HK-2 (cell line): ENCODE measurements around the gene KRTAP5-10.
"Not testable (repeated sequence)": the region's sequence is repeated elsewhere in the genome, so short reads cannot be mapped to it uniquely, and the experiment has no call there.

Experiments used
- DNase-seq: peaks from one replicate; pipeline ENCODE4 v3.0.0-alpha.2; 2018; ENCODE audit not compliant: unreplicated experiment

KRTAP5-10 gene

DNA sequence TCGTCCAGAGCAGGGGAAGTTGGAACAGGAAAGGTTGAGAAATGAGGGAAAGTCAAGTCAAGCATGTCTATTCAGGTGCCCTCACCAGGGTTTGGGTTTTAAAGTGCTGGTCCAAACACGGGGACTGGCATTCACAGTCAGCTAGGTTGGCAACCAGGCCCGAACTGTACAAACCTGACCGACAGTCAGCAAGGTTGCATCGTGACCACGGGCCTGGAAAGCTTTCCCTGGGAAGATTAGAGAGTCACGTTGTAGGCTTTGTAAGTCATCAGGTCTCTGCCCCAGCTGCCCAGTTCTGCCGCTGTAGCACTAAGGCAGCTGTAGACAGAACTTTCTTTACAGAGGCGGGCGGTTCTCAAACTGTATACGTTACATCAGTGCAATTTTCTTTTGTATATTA is 7.4 kb downstream of the KRTAP5-10 start:
- DNase-seq: no peak

DNA sequence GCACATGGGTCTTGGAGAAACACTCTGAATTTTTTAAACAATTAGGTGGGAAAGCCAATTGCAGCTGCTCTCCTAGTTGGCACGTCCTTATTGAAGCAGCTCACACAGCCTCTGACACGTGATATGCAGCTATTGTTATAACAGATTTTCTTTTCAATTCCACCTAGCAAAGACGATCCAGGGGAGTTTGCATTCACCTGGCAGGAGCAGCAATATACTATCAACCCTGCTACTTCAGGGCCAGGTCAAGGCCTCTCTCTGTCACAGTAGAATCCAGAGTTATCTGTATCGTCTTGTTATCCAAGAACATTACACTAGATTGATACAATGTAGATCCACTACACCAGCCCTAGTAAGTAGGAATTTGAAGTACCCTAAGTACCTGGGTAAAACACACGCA is 9.1 kb downstream of the KRTAP5-10 start:
- no peak for DNase-seq

DNA sequence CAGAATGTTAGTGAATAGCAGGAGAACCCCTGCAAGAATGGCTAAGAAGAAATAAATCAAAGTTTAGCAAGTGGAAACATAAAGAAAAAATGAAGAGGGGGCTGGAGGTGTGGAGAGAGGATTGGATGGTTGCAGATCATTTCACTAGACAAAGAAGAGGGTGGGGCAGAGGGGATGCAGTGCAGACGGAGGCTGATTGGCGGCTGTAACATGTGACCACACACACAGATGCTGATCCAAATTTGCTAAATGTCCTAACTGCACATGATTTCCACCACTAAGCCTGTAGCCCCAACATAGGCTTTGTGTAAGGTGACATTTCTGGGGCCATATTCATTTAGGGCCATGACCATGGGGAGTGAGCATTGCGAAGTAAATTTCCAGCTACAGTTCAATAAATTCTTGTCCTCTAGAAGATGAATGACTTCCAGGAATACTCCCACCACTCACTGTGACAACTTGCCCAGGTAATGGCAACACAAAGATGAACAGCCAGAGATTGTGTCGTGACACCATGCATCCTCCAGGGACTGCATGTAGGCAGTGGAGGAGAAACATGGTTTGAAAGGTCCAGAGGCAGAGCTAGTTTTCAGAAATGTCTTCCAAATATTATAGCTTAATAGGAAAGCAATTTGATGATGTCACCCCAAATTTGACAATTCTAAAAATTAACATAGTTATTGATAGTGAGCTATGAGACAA is 10.5 kb downstream of the KRTAP5-10 start:
- DNase-seq: no peak

DNA sequence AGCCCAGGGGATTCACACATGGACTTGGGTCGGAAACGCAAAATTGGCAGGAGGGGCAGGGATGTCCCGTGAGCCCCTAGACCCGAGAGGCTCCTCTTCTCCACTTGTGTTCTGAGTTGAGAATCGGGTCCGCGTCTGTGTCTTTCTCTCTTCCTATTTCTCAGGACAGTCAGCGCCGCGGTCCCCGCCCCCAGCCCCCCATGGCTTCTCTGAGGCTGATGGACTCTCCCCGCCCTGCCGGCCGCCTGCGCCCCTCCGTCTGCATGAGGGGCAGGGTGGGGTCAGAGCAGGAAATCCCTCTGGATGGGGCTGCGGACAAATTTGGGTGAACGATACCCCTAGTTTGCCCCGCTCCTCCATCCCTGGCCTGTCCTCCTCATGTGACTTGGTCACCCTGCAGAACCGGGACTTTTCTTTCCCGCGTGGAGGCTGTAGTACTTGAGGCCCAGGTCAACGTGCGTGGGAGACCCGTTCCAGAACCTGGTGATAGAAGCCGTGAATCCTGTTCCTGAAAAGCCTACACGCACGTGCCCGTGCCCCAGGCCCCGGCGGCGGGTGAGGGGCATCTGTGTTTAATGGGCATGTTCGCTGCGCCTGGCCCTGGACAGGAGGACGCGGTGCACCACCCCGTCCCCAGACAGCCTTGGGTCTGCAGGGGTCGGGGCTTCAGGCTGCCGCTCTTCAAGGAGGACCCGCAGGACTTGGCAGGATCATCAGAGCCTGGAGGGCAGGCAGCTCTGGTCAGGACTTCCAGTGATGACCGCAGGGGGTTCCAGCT is 11.5 kb downstream of the KRTAP5-10 start:
- DNase-seq: not testable (repeated sequence)

DNA sequence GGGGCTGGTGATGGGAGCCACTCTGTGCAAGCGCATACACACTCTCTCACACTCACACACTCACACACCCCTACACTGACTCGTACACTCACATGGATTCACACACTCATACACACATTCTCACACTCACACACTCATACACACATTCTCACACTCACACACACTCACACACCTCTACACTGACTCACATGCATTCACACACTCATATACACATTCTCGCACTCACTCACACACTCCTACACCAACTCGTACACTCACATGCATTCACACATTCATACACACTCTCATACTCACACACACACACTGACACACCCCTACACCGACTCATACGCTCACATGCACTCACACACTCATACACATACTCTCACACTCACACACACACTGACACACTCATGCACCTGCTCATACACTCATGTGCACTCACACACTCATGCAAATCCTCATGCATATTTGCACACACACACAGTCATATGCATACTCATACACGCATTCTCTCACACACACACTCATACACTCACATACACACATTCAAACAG is 12.2 kb downstream of the KRTAP5-10 start:
- no peak for DNase-seq

DNA sequence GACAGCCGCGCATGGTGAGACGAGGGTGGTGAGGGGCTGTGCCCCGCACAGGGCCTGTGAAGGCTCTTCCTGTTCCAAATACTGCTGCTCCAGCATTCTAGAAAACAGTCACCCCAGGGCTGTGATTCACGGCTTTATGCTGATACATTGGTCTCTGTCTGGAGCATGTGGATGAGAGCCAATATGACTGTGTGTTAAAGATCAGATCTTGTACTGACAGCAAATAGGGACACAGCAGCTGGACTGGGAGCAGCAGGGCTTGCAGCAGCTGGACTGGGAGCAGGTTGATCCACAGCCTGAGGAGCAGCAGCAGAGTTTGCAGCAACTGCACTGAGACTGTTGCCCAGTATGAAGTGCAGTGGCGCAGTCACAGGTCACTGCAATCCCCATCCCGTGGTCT is 14.2 kb downstream of the KRTAP5-10 start:
- DNase-seq: not testable (repeated sequence)

DNA sequence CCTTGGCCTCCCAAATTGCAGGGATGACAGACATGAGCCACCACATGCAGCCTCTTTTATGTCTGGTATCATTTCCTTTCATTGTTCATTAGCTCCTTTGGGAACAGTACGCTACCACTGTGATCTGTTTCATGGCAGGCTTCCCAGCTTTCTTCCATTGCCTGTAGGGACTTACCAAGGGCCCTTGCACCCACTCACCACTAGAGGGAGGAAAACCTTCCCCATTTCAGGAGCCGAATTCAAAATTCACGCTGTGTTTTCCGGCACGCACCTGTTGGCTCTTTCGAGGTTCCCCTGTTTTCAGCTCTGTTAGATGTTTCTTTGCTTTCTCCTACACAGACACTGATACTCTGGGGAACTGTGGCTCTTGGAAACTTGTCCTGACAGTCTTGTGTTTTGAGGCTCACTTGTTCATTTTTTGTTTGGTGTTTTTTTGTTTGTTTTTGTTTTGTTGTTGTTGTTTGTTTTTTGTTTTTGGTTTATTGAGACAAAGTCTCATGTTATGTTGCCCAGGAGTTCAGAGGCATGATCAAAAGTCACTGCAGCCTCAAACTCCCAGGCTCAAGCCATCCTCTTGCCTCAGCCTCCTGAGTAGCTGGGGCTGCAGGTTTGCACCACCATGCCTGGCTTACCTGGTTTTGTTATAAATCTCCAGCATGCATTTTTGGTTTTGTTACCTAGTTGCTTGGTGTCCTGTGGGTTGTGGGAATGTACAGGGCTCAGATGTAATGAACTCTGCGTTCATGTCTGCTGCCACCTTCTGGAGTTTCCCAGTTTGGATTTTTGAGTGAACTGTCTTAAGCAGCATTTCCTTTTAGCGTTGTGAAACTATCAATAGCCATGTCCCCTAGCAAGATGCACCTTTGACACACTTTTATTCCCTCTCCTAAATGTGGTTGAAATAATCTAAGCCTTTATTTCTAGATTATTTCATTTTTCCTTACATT is 15.0 kb downstream of the KRTAP5-10 start:
- peak; percentile 40 for DNase-seq

DNA sequence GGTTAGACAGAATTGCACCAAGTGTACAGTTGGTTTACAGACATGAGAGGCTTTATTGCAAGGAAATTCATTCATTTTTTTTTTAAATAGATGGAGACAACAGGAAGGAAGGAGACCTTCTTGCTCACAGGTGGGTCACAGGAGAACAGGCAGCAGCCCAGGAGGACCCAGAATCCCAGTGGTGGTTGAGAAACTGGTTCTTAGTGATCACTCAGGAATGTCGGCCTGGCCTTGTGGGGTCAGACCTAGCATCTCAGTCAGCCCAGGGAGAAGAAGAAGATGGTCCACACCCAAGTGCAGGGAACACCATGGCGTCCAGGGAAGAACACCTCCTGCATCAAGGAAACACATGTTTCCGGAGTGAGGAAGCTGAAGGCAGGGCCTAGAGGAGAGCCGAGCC is 16.5 kb downstream of the KRTAP5-10 start:
- no peak for DNase-seq

DNA sequence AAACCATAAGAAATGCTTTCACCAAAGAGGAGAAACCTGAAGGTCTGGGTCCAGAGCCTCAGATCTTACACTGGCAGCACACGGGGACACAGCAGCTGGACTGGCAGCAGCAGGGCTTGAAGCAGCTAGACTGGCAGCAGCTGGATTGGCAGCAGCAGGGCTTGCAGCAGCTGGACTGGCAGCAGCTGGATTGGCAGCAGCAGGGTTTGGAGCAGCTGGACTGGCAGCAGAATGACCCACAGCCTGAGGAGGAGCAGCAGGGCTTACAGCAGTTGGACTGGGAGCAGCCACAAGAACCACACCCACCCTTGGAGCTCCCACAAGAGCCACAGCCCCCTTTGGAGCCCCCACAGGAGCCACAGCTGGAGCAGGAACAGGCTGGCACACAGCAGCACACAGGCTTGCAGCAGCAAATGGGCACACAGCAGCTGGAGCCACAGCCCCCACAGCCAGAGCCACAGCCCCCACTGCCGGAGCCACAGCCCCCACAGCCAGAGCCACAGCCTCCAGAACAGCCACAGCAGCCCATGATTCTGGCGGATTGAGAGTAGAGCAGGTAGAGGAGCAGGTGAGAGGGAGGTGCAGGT is 17.0 kb downstream of the KRTAP5-10 start, which contains the start of gene KRTAP5-11:
TSS of gene KRTAP5-11 (minus strand) at position 567 of the 587 bp plus-strand sequence. CDS start at position 529, 38 bp downstream.
- no peak for DNase-seq

DNA sequence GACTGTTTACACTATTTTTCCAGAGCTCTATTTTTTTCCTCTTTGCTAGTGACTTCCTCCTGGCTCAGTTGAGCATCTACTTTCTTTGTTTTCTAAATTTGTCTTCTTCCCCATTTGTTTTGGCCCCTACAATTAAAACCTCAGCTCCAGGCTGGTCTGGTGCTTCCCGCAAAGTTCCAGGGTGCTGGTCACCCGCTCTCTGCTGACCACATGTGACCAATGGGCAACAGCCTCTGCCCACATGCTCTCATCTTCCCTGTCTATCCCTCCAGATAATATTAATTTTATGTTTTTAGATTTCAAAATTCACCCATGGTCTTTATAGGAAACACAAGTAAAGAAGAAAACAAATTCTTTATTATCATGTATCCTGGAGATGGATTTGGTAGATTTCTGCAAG is 17.6 kb downstream of the KRTAP5-10 start:
- DNase-seq: not testable (repeated sequence)

DNA sequence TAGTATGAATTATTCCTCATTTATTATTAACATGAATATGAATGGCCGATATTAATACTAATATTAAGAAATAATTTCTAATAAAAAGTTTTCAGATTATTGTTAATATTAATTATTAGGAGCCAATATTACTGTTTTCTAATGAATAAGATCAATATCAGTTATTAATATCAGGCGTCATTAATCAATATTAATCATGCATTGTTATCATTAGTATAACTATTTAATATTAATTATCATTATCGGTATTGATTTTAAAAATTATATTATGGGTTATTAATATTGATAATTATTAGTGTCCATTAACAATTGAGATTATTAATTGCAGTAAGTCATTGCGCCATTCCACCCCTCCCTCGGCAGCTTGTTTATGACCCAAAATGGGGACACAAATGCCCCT is 20.3 kb downstream of the KRTAP5-10 start:
- DNase-seq: not testable (repeated sequence)

DNA sequence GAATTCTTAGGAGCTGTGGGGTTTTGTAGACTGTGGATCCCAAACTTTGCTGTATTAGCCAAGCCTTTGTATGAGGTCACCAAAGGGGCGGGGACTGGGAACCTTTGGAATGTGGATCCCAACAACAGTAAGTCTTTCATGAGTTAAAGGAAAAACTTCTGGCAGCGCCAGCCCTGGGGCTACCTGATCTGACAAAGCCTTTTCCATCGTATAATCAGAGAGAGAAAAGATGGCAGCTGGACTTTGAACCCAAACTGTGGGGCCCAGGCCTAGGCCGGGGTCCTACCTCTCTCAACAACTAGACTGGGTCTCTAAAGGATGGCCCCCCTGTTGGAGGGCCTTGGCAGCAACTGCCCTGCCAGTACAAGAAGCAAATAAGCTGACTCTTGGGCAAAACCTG is 23.0 kb downstream of the KRTAP5-10 start:
- not testable (repeated sequence) for DNase-seq

DNA sequence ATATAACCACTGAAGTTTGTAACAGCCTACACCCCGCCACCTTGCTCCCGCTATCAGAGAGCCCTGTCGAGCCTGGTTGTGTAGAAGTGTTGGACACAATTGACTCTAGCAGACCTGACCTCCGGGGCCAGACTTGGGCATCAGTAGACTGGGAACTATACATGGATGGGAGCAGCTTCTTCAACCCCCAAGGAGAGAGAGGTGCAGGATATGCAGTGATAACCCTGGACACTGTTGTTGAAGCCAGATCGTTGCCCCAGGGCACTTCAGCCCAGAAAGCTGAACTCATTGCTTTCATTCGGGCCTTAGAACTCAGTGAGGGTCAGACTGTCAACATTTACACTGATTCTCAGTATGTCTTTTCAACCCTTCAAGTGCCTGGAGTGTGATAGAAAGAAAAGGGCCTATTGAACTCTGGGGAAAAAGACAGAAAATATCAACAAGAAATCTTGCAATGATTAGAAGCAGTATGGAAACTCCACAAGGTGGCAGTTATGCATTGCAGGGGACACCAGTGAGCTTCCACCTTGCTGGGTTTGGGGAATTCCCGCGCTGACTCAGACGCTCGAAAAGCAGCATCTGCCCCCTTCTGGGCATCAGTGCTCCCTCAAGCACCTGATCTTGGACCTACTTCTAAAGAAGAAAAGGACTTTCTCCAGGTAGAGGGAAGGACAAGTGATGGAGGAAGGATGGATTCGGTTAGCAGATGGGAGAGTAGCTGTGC is 23.6 kb downstream of the KRTAP5-10 start:
- DNase-seq: peak; percentile 30

DNA sequence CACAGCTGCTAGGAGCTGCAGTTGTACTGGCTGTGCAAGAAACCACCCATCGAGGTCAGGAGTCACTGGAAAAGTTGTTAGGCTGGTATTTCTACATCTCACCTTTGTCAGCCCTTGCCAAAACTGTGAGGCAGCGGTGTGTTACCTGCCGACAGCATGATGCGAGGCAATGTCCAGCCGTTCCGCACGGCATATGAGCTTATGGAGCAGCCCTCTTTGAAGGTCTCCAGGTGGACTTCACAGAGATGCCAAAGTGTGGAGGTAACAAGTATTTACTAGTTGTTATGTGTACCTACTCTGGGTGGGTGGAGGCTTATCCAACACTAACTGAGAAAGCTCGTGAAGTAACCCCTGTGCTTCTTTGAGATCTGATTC is 24.2 kb downstream of the KRTAP5-10 start:
- DNase-seq: not testable (repeated sequence)

DNA sequence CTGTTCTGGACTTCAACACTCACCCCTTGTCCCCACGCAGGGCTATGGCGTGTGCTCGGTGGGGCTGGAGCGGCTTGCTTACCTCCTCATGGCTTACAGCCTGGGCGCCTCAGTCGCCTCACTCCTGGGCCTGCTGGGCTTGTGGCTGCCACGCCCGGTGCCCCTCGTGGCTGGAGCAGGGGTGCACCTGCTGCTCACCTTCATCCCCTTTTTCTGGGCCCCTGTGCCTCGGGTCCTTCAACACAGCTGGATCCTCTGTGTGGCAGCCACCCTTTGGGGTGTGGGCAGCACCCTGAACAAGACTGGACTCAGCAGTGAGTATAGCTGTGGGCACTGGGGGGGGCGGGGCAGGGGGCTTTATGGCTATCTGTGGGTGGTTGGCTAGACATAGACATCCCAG is 37.9 kb downstream of the KRTAP5-10 start:
- not testable (repeated sequence) for DNase-seq

DNA sequence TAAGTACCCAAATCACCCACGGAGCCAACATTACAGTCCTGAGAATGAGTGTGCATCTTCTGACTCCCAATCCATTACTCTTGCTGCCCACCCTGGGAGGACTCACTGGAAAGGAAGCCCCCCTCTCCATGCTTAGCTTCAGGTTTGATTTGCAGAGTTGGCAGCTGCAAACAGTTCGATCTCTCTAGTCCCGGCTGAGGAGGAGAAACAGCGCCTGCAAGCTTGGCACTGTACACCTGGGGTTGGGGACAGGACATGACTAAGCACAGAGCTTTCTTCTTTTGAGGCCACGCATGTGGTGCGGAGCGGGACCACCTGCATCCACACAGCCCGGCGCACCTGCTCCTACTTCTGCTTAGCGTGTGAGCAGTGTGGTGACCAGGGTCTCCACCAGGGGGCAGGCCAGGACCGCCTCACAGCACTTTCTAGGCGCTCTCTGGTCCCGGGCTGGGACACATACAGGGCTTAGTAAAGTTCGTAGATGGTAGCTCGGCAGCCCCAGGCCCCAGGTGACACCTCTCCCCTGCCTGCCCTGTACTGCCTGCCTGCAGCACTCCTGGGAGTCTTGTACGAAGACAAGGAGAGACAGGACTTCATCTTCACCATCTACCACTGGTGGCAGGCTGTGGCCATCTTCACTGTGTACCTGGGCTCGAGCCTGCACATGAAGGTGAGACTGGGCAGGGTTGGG is 39.6 kb downstream of the KRTAP5-10 start:
- not testable (repeated sequence) for DNase-seq

DNA sequence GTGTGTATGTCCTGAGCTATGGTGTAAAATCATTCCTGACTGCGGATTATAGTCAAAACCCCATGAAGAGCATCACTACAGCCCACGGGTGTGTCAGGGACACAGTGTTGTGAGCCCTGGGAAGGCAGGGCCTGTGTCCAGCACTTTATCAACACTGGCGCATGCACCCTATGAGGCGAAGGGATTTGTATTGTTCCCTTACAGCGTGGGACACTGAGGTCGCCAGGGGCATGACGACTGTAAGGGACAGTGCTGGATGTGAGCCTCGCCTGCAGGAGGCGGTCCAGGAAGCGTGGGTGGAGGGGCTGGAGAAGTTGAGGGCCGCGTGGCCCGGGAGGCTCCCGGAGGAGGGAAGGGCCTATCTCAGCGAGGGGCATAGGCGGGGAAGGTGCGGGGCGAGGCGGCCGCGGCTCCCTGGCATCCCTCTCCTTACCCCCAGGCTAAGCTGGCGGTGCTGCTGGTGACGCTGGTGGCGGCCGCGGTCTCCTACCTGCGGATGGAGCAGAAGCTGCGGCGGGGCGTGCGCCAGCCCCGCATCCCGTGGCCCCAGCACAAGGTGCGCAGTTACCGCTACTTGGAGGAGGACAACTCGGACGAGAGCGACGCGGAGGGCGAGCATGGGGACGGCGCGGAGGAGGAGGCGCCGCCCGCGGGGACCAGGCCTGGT is 41.6 kb downstream of the KRTAP5-10 start:
- not testable (repeated sequence) for DNase-seq

DNA sequence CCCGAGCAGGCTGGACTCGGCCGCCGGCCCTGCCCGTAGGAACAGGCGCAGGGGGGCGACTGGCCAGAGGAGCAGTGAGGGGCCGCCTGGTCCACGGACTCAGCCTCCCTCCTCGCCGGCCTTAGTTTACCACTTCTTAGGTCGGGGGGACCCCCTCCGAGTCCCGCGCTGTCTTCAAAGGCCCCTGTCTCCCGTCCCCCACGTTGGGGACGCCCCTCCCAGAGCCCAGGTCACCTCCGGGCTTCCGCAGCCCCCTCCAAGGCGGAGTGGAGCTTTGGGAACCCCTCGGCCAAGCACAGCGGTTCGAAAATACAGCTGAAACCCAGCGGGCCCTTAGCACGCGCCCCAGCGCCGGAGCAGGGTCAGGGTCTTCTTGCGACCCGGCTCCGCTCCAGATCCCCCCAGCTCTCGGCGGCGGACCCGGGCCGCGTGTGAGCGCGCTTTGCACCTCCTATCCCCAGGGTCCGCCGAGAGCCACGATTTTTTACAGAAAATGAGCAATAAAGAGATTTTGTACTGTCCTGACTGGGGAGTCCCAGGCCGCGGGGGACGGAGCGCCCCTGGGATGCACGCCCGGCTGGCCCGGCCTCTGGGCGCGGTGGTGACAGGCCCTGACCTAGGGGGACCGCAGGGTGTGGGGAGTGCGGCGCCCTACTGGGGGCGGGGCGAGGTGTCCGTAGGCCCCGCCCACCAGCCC is 42.3 kb downstream of the KRTAP5-10 start:
- DNase-seq: not testable (repeated sequence)

DNA sequence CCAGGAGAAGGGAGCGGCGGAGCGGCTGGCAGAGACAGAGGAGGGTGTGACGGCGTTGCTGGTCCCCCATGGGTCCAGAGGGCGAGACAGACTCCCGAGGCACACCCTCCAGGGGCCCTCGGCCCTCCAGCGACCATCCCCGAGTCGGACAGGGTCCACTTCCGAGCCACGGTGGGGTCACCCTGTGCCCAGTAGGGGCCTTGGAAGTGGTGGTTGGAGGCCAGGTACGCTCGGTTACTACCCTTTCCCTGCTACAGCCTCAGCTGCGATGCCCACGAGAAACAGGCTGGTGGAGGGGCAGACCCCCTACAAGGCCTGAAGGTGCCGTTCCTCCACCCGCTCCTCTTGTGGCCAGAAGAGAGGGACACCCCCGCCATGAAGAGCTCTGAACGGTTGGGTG is 42.9 kb downstream of the KRTAP5-10 start:
- DNase-seq: not testable (repeated sequence)
